Nephron progenitor cell (in vitro differentiated cells): Measurements from ENCODE around the gene ILF3.

ENCODE experiments used
- DNase-seq: peaks from one replicate; pipeline ENCODE4 v3.0.0; 2021
- H3K27ac Mint-ChIP-seq: 2 replicates; pipeline ENCODE4 v1.8.0; 2021; ENCODE audit warnings: mild to moderate bottlenecking, moderate library complexity, mixed read lengths
- H3K27me3 Mint-ChIP-seq: 2 replicates; pipeline ENCODE4 v1.8.0; 2021; ENCODE audit warnings: mild to moderate bottlenecking, low read depth, mixed read lengths; ENCODE audit not compliant: poor library complexity
- H3K36me3 Mint-ChIP-seq: 2 replicates; pipeline ENCODE4 v1.8.0; 2021; ENCODE audit warnings: low read depth, mixed read lengths
- H3K4me1 Mint-ChIP-seq: 2 replicates; pipeline ENCODE4 v1.8.0; 2021; ENCODE audit warnings: mixed read lengths
- H3K4me3 Mint-ChIP-seq: 2 replicates; pipeline ENCODE4 v1.8.0; 2021; ENCODE audit warnings: mild to moderate bottlenecking, moderate library complexity, mixed read lengths
- H3K9me3 Mint-ChIP-seq: 2 replicates; pipeline ENCODE4 v1.8.0; 2021; ENCODE audit warnings: mild to moderate bottlenecking, moderate library complexity, mixed read lengths
- CTCF ChIP-seq: fragments of 200-600 bp; sonication (generic); IDR thresholded peaks from 2 replicates; pipeline ENCODE4 v1.5.0; 2021; ENCODE audit warnings: antibody characterized with exemption

Gene ILF3

DNA sequence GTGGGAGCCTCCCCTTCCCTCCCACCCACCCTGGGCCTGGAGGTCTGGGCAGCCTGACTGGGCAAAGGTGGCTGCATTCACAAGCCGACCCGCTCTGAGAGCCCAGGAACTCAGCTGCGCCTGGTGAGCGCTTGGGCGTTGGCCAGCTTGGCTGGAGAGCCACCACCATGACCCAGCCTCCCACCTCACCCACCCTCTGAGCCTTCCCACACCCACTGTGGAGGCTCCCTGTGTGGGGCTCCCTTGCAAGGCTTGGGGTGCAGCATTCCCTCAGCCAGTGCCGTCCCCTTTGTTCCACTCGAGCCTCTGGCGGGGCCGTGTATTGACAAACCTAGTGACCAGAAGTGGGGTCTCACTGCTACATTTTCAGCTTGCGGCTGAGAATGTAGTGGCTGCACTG is 32.0 kb downstream of the ILF3 start:
- Mint-ChIP-seq H3K9me3 (no peaks in the 10 kb centered on the region), H3K4me1 (no peaks in the 10 kb centered on the region), H3K36me3 (peaks cover 56% of the 10 kb centered on the region), H3K4me3 (no peak overlapping the region), H3K27me3 (peaks cover 5% of the 10 kb centered on the region), H3K27ac (no peak overlapping the region)
- TF ChIP-seq CTCF: no peak
- DNase-seq: no peak

DNA sequence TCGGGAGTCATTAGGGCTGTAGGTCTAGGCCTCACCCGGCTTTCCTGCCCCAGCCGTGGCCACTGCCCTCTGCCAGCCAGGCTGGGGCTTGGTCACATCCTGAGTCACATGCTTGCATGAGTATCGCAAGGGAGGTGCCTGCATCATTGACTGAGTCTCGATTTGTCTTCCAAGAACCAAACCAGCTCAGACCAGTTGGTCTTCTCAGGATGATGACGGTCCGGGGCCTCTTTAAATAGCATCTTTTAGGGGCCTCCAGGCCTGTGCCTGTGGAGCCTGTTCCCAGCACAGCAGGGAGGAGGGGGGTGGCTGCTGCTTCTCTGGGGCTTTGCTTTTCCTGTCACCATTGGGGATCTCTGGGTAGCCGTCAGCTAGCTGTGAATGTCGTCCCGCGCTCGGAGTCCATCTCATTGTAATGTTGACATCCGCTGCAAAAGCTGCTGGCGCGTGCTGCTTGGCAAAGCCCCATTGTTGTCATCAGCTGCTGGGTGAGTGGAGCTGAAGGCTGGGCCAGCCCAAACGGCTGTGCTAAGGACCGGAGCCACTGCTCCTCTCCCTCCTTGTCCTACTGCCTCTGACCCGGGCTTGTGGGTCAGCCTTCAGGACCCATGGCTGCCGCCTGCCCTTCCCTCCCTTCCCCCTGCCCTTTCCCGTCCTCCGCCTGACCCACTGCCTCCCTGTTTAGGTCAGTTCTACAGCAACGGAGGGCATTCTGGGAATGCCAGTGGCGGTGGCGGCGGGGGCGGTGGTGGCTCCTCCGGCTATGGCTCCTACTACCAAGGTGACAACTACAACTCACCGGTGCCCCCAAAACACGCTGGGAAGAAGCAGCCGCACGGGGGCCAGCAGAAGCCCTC is 32.7 kb downstream of the ILF3 start:
- H3K36me3 Mint-ChIP-seq: peaks cover 56% of the 10 kb centered on the region
- TF ChIP-seq CTCF: no peak
- DNase-seq: no peak
- peak overlapping the region; percentile 88 for H3K27ac Mint-ChIP-seq
- H3K27me3 Mint-ChIP-seq: peaks cover 5% of the 10 kb centered on the region
- H3K9me3 Mint-ChIP-seq: no peaks in the 10 kb centered on the region
- H3K4me1 Mint-ChIP-seq: no peaks in the 10 kb centered on the region
- no peak overlapping the region for H3K4me3 Mint-ChIP-seq

- Mint-ChIP-seq H3K27ac (peak overlapping the region; percentile 57), H3K4me3 (no peak overlapping the region), H3K9me3 (no peaks in the 10 kb centered on the region), H3K36me3 (peaks cover 62% of the 10 kb centered on the region), H3K27me3 (peaks cover 5% of the 10 kb centered on the region), H3K4me1 (no peaks in the 10 kb centered on the region)
- no peak for TF ChIP-seq CTCF
- no peak for DNase-seq
Measured at GRCh38 chr19:10687518-10688288, 33.6 kb downstream of the ILF3 start.

- H3K36me3 Mint-ChIP-seq: peaks cover 56% of the 10 kb centered on the region
- peaks cover 5% of the 10 kb centered on the region for H3K27me3 Mint-ChIP-seq
- no peak for TF ChIP-seq CTCF
- no peaks in the 10 kb centered on the region for H3K9me3 Mint-ChIP-seq
- peak overlapping the region; percentile 10 for H3K27ac Mint-ChIP-seq
- no peak for DNase-seq
- H3K4me3 Mint-ChIP-seq: no peak overlapping the region
- no peaks in the 10 kb centered on the region for H3K4me1 Mint-ChIP-seq
Measured at GRCh38 chr19:10688545-10689280, 34.6 kb downstream of the ILF3 start.

DNA sequence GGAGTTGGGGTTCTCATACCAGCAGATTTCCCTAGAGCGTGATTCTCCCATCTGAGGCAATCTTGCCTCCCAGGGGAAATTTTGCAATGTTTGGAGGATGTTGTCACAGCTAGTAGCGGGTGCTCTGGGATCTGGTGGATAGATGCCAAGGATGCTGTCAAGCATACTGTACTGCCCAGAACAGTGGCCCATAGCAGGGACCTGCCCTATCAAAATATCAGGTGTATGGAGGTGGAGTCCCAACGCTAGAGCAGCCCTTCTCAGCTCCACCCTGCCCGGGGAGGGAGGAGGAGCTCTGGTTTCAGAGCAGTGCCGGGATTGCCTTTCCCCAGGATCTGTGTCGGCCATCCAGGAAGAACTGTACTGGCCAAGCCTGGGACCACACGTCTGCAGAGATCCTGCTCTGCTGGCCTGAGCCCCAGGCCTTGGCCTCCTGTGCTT is 36.2 kb downstream of the ILF3 start:
- peak overlapping the region; percentile 59 for H3K27ac Mint-ChIP-seq
- H3K36me3 Mint-ChIP-seq: peaks cover 45% of the 10 kb centered on the region
- H3K9me3 Mint-ChIP-seq: no peaks in the 10 kb centered on the region
- H3K4me3 Mint-ChIP-seq: no peak overlapping the region
- H3K27me3 Mint-ChIP-seq: peaks cover 5% of the 10 kb centered on the region
- peaks cover 5% of the 10 kb centered on the region for H3K4me1 Mint-ChIP-seq
- no peak for TF ChIP-seq CTCF
- DNase-seq: no peak
